Islet of Langerhans (tissue), 1 donor: ENCODE results near the gene CREBZF.
A peak's percentile ranks its signal among the peaks of the same experiment; 100 is the strongest.

Experiments used
- FAIRE-seq: peaks from one replicate; lab custom pipeline; 2011; peaks lifted over from hg19 to GRCh38; lab: Jason Lieb, UNC

CREBZF gene

GRCh38 chr11:85664615-85665481 lies at the start of gene CREBZF:
Gene CREBZF, minus strand, starts transcription at chr11:85665129. Its CDS starts 254 bp downstream, at chr11:85664875.
- FAIRE-seq: peak; percentile 97

- FAIRE-seq: no peak
Measured at GRCh38 chr11:85712953-85713352, 48.0 kb upstream of the CREBZF start.

- no peak for FAIRE-seq
Measured at GRCh38 chr11:85710917-85711316, 46.0 kb upstream of the CREBZF start.

GRCh38 chr11:85709941-85710702 lies 45.2 kb upstream of the CREBZF start:
- no peak for FAIRE-seq

GRCh38 chr11:85705800-85706199 lies 40.9 kb upstream of the CREBZF start:
- FAIRE-seq: no peak

GRCh38 chr11:85704967-85705366 lies 40.0 kb upstream of the CREBZF start:
- FAIRE-seq: no peak

GRCh38 chr11:85699957-85700741 lies 35.2 kb upstream of the CREBZF start:
- no peak for FAIRE-seq

- no peak for FAIRE-seq
Measured at GRCh38 chr11:85698195-85698594, 33.3 kb upstream of the CREBZF start.

GRCh38 chr11:85697747-85698146 lies 32.8 kb upstream of the CREBZF start:
- no peak for FAIRE-seq

GRCh38 chr11:85695546-85695945 lies 30.6 kb upstream of the CREBZF start:
- FAIRE-seq: no peak

- FAIRE-seq: peak; percentile 86
Measured at GRCh38 chr11:85694385-85694980, 29.6 kb upstream of the CREBZF start.

GRCh38 chr11:85685820-85686459 lies 21.0 kb upstream of the CREBZF start, which contains the start of gene CCDC89:
Gene CCDC89, minus strand, starts transcription at chr11:85686195. Its CDS starts 65 bp downstream, at chr11:85686130.
- FAIRE-seq: no peak

GRCh38 chr11:85685125-85685819 lies 20.3 kb upstream of the CREBZF start:
- no peak for FAIRE-seq

GRCh38 chr11:85682330-85683305 lies 17.7 kb upstream of the CREBZF start:
- FAIRE-seq: no peak

GRCh38 chr11:85680897-85681296 lies 16.0 kb upstream of the CREBZF start:
- no peak for FAIRE-seq

- FAIRE-seq: no peak
Measured at GRCh38 chr11:85679576-85679975, 14.6 kb upstream of the CREBZF start.

- FAIRE-seq: no peak
Measured at GRCh38 chr11:85673393-85673792, 8.5 kb upstream of the CREBZF start.

GRCh38 chr11:85672105-85672902 lies 7.4 kb upstream of the CREBZF start:
- no peak for FAIRE-seq
